HG03439 (cell line): ENCODE results near the gene CDK13.
"Not testable (repeated sequence)": the region's sequence is repeated elsewhere in the genome, so short reads cannot be mapped to it uniquely, and the experiment has no call there.

Source experiments
- ATAC-seq: cut with Tn5 transposase; IDR thresholded peaks from one replicate; pipeline ENCODE4 v1.9.1; 2021; ENCODE audit warnings: mild to moderate bottlenecking, moderate library complexity; ENCODE audit not compliant: unreplicated experiment

Gene CDK13

DNA sequence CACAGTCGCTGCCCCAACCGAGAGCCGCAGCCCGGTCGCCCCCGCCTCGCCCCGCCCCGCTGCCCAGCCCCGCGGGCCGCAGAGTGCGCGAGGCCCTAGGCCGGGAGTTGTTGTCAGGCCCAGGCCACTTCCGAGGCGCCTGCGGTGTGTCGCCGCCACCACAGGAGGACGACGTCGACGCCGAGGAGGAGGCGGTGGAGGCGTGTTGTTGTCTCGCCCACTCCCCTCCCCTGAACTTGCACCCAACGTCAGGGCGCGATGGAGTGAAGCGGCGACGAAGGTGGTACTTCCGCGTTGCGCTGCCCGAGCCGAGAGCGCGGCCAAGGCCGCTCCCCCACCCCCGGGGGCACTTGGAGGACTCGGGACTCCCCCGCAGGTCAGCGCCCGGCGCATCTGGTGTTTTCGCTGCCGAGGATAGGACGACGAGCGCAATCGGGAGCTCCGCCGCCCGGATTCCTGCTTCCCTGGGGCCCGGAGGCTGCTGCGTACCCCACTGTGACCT, at the start of gene CDK13:
Gene CDK13 (plus strand): TSS at position 286 of the 502 bp plus-strand sequence. CDS start 386 bp downstream, outside the sequence.
- peak; percentile 41 for ATAC-seq

GRCh38 chr7:39904077-39904486, 46.0 kb upstream of the CDK13 start:
- ATAC-seq: no peak

- ATAC-seq: no peak
Observed at GRCh38 chr7:39908141-39908540, 41.9 kb upstream of the CDK13 start.

GRCh38 chr7:39908973-39909372, 41.1 kb upstream of the CDK13 start:
- no peak for ATAC-seq

DNA sequence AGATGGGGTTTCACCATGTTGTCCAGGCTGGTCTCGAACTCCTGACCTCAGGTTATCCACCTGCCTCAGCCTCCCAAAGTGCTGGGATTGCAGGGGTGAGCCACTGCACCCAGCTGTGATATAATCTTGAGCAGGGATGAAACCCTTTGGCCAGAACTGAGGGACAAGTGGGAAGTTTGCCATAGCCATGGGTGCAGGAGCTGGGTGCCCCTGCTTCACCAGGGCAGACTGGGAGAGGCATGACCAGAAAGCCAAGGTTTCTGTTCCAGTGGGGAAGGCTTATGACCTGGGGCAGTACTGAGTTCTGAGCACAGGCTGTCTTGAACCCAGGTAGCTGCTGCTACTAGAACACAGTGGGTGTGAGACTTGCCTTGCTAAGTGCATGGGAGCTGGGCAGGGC, 40.5 kb upstream of the CDK13 start:
- ATAC-seq: no peak

DNA sequence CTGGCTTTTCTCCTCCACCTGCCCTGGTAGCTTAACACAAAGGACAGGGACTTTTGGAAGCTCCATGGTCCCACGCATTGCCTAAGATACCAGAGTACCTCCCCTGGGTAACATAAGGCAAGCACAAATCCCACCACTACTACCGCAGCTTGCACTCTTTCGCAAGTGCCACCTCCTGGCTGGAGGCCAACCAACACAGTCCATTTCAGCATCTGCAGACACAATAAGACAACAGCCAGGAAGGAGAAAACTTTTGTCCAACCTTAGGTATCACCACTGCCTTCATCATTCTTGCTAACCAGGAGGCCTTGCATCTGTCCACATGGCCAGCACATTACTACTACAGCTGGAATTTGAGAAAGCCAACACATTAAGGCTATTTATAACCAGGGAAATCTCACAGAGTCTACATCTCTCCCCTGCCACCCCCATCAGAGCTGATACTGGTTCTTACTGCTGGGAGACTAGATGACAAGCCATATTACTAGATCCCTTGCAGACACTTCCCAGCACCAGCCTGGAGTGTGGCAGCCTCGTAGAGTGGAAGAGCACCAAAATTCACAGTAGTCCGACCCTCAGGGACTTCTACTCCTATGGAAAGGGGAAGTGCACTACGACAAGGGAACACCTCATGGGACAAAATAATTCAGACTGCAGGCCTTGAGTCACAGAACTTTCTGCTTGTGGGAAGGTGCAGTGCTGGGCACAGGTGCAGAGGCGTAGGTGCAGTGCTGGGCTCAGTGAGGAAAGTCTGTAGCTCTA, 39.8 kb upstream of the CDK13 start:
- no peak for ATAC-seq

- ATAC-seq: no peak
Observed at GRCh38 chr7:39911167-39911566, 38.9 kb upstream of the CDK13 start.

DNA sequence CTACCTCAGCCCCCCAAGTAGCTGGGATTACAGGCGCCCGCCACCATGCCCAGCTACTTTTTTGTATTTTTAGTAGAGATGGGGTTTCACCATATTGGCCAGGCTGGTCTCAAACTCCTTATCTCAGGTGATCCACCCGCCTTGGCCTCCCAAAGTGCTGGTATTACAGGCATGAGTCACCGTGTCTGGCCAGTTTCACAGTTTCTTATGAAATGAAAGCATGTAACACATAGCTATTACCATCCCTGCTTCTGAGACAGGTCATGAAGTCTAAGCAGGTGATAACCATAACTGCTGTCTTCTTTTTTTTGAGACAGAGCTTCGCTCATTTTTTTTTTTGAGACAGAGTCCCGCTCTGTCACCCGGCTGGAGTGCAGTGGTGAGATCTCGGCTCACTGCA, 34.2 kb upstream of the CDK13 start:
- not testable (repeated sequence) for ATAC-seq

GRCh38 chr7:39919646-39920045, 30.4 kb upstream of the CDK13 start:
- ATAC-seq: no peak

- no peak for ATAC-seq
Observed at GRCh38 chr7:39921506-39922175, 28.4 kb upstream of the CDK13 start.

- no peak for ATAC-seq
Observed at GRCh38 chr7:39922580-39922979, 27.5 kb upstream of the CDK13 start.

DNA sequence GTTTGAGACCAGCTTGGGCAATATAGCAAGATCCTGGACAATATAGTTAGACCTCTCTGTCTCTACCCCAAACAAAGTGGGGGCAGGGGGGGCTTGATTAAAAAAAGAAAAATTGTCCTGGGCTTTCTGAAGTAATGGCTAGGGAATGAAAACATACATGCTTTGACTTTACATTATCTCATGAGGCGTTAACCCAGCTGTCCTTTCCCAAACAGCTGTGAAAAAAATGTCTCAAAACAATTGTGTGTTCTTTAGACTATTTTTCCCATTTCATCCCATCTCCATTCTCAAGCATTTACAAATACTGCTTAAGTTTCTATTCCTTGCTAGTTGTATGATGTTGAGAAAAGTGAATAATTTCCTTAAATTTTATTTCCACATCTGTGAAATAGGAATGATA, 27.0 kb upstream of the CDK13 start:
- no peak for ATAC-seq

GRCh38 chr7:39924122-39924521, 25.9 kb upstream of the CDK13 start:
- ATAC-seq: no peak

DNA sequence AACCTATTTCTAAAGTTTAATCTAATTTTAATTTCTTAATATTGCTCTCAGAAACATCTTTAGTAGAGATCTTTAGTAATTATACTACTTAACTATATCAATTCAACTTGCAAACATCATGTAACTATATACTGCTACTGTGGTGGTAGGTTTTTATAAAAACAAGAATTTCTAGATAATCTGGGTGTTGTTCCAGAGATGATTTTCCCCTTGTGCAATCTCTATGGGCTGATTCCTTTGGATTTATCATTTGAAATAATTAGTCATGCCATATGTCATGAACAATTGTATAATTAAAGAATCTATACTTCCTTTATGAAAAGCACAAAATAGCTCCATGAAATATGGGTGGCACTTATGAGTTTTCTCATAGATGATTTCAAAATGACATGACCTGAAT, 23.9 kb upstream of the CDK13 start:
- ATAC-seq: no peak

DNA sequence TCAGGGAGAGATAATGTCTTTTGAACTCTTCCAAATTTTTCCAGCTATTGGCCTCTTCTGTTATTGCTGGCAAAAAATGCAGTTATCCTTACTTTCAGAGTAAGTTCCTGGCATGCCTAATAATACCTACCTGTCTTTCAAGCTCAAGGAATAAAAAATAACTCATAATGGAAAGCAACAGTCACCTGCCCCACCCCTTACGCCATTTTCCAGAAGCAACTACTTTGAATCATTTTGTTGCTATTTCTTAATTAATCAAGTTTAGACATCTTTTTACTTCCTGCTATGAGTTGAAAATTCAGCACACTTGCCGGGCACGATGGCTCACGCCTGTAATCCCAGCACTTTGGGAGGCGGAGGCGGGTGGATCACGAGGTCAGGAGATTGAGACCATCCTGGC, 23.0 kb upstream of the CDK13 start:
- no peak for ATAC-seq

GRCh38 chr7:39934132-39934531, 15.9 kb upstream of the CDK13 start:
- no peak for ATAC-seq

GRCh38 chr7:39936761-39937160, 13.3 kb upstream of the CDK13 start:
- ATAC-seq: no peak

DNA sequence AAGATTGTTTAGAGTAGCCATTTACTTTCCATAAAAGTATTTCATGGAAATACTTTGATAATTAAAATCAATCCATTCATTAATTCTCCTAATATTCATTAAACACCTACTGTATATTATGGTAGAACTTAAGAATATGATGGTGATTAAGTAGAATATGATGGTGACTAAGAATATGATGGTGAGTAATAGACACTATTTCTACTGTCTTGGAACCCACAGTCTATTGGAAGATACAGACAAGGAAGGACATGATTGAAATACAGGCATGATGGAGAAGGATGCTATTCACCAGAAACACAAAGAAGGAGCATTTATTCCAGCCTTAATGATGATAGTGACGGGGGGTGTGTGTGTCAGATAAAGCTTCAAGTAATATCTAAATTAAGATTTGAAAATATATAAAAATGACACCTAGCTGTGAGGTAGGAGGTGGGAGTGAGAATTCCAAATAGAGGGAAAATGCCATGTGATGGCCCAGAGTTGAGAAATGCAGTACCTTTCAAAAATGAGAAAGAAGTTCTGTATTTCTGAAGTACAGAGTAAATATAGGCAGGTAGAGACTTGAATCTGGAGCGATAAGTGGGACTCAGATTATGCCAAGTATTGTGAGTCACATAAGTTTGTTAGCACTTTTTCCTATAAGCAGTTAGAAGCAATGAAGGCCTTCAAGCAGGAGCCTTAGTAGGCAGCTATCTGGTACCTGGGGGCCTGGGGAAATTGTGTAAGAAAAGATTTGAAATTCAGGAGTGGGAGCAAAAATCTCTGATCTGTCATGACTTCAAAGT, 12.5 kb upstream of the CDK13 start:
- no peak for ATAC-seq

DNA sequence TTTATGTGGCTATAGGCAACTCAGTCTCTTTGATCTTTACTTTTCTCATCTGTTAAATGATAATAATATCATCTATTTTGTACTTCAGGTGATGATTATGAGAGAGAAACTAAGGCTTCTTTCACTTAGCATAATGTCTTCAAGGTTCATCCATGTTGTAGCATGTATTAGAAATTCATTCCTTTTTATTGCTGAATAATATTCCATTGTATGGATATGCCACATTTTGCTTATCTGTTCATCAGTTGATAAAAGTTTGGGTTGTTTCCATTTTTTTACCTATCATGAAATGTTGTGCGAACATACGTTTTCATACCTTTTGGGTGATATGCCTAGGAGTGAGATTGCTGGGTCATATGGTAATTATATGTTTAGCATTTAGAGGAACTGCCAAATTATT, 7.2 kb upstream of the CDK13 start:
- no peak for ATAC-seq

DNA sequence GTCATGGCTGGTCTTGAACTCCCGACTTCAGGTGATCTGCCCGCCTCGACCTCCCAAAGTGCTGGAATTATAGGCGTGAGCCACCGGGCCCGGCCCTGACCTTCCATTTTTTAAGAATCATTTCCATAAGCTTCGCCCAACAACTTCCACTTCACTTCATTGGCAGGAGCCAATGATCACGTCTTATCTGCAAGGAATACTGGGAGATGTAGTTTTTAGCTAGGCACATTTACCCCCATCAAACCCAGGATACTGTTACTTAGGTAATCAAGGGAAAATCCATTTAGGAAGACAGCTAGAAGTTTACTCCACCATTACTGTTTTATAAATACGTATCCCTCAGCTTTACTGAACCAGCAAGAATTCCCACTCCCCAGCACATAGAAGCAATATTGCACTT, 3.4 kb upstream of the CDK13 start:
- no peak for ATAC-seq

DNA sequence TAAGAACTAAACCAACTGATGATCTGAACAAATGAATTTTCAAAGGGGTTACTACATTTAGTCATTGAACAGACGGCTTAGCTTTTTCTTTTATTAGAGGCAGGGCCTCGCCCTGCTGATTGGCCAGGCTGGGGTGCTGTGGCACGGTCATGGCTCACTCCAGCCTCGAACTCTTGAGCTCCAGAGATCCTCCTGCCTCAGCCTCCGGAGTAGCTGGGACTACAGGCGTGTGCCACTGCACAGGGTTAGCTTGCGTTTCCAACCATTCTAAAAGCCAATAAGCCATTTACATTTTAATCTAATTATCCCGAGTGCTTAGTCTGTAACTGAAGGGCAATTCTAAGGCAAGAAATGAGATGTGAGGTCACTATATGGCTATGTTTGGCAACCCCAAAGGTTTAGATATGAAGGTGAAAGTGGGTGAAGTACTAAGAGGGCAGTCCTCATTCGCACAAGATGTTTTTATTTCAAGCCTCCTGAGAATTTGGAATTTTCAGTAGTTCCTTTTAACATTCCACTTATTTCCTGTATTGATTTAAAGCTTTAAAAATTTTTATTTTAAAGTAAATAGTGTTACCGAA, 1.6 kb upstream of the CDK13 start:
- ATAC-seq: no peak
